ENCODE results near the gene VOPP1.

Gene VOPP1

DNA sequence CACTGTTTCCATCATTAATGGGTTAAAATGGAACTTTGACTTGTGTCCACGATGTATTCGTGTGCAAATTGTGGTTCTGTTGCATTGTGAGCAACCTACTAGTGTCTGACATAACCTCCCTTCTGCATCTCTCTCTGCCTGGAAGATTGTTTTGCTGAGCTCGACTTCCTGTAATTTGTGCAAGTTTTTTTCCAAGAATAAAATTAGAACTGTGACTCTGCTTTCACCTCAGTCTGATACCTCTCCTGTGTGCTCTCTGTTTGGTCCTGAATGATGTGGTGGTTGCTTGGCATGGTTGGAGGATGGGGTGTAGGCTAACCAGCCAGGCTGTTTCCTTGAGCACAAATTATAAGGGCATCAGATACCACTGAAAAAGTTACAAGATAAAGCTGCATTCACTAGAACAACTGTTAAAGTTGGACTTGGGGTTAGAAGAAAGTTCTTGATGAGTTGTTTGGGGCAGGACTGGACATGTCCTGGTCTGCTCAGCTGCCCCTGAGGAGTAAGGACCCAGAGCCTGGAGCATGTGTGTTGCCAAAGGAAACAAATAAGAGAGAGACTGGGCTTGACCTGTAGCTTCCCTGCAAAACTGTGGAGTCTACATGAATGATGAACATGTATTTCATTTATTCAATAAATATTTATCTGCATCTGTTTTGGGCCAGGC is 1.9 kb upstream of the VOPP1 start:
- Histone ChIP-seq H3K36me3 (no peaks in the 10 kb centered on the region), H3K4me1 (ENCODE audit: control insufficient read depth in 1 of 2, insufficient read depth in 1 of 2, low read depth in 1 of 2, low read length in 1 of 2) (peaks cover 26% of the 10 kb centered on the region in 2 experiments), H3K27ac (no peak overlapping the region), H3K9me3 (no peaks in the 10 kb centered on the region), H3K27me3 (peaks cover 34% of the 10 kb centered on the region), H3K4me3 (ENCODE audit: low read depth in 1 of 2, low read length in 1 of 2) (no peak overlapping the region)
- TF ChIP-seq, protein P1, sequence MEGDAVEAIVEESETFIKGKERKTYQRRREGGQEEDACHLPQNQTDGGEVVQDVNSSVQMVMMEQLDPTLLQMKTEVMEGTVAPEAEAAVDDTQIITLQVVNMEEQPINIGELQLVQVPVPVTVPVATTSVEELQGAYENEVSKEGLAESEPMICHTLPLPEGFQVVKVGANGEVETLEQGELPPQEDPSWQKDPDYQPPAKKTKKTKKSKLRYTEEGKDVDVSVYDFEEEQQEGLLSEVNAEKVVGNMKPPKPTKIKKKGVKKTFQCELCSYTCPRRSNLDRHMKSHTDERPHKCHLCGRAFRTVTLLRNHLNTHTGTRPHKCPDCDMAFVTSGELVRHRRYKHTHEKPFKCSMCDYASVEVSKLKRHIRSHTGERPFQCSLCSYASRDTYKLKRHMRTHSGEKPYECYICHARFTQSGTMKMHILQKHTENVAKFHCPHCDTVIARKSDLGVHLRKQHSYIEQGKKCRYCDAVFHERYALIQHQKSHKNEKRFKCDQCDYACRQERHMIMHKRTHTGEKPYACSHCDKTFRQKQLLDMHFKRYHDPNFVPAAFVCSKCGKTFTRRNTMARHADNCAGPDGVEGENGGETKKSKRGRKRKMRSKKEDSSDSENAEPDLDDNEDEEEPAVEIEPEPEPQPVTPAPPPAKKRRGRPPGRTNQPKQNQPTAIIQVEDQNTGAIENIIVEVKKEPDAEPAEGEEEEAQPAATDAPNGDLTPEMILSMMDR (IDR thresholded peaks at IDR 0.05) = no peak

DNA sequence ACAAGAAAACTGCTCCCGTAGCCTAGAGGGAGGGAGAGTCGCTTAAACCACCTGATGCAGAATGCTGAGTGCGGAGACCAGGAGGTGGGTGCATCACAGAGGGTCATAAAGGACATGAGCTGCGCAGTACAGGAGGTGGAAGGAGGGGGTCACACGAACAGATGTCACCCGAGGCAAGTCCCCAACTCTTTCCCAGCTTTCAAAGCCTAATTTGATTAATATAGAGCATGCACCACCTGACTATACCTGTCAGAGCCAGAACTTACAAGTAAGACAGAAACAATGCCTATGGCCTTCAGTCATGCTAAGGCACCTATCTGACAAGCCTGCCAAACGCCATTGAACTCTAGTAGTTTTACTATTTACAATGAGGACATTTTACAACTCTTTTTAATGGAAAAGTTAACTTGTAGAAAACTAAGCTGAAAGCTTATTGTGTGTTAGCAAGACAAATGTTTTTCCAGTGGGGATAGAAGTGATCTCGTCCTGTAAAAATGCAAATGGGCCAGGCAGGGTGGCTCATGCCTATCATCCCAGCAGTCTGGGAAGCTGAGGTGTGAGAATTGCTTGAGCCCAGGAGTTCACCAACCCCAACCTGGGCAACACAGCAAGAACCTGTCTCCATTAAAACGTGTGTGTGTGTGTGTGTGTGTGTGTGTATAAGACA is 1.1 kb upstream of the VOPP1 start:
- TF ChIP-seq, protein P1 (IDR thresholded peaks at IDR 0.05) = no peak
- no peak overlapping the region for H3K27ac ChIP-seq
- peaks cover 34% of the 10 kb centered on the region for H3K27me3 ChIP-seq
- no peaks in the 10 kb centered on the region for H3K36me3 ChIP-seq
- H3K4me3 ChIP-seq (ENCODE audit: low read depth in 1 of 2, low read length in 1 of 2) = peak overlapping the region; percentile 71 to 82
- peaks cover 26 to 27% of the 10 kb centered on the region in 2 experiments for H3K4me1 ChIP-seq (ENCODE audit: control insufficient read depth in 1 of 2, insufficient read depth in 1 of 2, low read depth in 1 of 2, low read length in 1 of 2)
- no peaks in the 10 kb centered on the region for H3K9me3 ChIP-seq

DNA sequence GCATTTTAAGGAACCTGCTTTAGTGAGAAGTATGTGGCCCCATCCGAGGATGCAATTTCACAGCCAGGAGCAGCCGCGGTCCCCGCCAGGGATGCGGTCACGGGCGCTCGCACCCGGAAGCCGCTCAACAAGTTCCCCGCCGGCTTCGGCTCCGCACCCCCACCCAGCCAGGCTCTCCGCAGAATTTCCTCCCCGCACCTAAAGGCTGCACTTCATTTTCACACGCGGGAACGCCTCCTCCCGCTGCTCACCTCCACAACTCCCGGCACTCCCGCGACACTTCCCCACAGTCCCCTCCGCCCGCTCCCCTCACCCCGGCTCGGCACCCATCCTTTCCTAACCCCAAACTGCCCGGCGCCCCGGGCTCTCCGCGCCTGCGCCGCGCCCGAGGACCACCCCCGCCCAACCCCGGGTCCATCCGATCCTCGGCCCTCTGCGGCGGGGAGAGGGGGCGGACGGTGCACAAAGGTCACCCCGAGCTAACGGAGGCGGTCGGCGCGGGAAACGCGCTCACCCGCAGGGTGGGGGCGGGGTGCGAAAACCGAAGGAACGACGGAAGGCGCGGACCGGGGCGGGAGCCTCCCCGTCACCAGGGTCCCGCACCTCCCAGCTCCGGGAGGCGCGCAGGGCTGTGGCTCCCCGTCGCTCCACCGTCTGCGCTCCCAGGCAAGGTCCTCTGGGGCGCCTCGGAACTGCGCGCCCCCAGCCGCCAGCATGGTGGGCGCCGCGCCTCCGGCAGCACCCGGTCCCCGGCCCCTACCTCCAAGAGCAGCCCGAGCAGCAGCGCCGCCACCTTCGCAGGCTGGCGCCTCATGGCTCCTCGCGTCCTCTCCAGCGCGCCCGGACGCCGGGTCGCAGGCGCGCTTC is 558 bp downstream of the VOPP1 start:
- Histone ChIP-seq H3K9me3 (no peaks in the 10 kb centered on the region), H3K27me3 (peaks cover 34% of the 10 kb centered on the region), H3K4me3 (ENCODE audit: low read depth in 1 of 2, low read length in 1 of 2) (peak overlapping the region; percentile 82 to 89), H3K4me1 (ENCODE audit: control insufficient read depth in 1 of 2, insufficient read depth in 1 of 2, low read depth in 1 of 2, low read length in 1 of 2) (peaks cover 26 to 27% of the 10 kb centered on the region in 2 experiments), H3K27ac (peak overlapping the region; percentile 90), H3K36me3 (no peaks in the 10 kb centered on the region)
- TF ChIP-seq, protein P1 (IDR thresholded peaks at IDR 0.05) = no peak

DNA sequence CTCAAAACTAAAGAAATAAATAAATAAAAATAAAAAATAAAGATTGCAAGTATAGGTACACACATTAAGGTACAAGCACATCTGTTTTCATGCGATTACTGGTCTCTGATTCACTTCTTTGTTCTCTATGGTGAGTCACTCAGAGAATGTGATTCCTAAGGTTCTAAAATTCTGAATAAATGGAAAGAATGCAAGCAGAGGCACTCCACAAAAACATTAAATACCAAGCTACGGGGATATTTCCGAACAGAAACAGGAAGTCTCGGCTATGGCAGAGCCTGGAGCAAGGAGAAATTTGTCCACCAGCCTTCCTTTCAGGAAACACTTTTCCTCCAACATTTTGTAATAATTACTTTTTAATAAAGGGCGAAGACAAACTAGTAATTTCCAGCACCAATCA is 1.4 kb downstream of the VOPP1 start:
- peaks cover 27 to 28% of the 10 kb centered on the region in 2 experiments for H3K4me1 ChIP-seq (ENCODE audit: control insufficient read depth in 1 of 2, insufficient read depth in 1 of 2, low read depth in 1 of 2, low read length in 1 of 2)
- TF ChIP-seq, protein P1 (IDR thresholded peaks at IDR 0.05) = no peak
- H3K4me3 ChIP-seq (ENCODE audit: low read depth in 1 of 2, low read length in 1 of 2) = peak overlapping the region; percentile 82 to 89
- H3K36me3 ChIP-seq = no peaks in the 10 kb centered on the region
- no peaks in the 10 kb centered on the region for H3K9me3 ChIP-seq
- peak overlapping the region; percentile 90 for H3K27ac ChIP-seq
- H3K27me3 ChIP-seq = peaks cover 31% of the 10 kb centered on the region

DNA sequence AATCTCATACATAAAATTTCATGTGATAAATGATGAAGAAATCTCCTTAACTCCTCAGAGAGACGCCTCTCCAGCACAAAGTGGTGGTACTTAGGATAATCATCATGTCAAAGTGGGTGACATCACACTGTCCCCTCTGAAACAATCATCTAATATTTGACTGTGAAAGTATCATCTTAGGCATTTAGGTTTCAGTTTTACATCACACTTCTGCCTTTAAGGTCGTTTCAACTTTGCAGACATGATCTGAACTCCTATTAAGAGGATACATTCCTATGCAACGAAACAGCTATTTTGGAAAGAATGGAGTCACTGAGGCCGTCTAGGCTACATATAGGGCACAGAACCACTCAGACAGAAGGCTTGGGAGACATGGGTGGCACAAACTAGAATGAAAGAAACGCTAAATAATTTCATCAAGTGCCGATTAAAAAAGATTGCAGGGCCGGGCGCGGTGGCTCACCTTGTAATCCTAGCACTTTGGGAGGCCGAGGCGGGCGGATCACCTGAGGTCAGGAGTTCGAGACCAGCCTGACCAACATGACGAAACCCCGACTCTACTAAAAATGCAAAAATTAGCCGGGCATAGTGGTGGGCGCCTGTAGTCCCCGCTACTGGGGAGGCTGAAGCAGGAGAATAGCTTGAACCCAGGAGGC is 2.0 kb downstream of the VOPP1 start:
- Histone ChIP-seq H3K9me3 (no peaks in the 10 kb centered on the region), H3K4me3 (ENCODE audit: low read depth in 1 of 2, low read length in 1 of 2) (no peak overlapping the region), H3K27ac (no peak overlapping the region), H3K4me1 (ENCODE audit: control insufficient read depth in 1 of 2, insufficient read depth in 1 of 2, low read depth in 1 of 2, low read length in 1 of 2) (peaks cover 33 to 34% of the 10 kb centered on the region in 2 experiments), H3K27me3 (peaks cover 25% of the 10 kb centered on the region), H3K36me3 (no peaks in the 10 kb centered on the region)
- TF ChIP-seq, protein P1 (IDR thresholded peaks at IDR 0.05) = no peak
